Pancreas (tissue), 10 donors: ENCODE data around the gene GSG1L. TPM values are rescaled to one million over a fixed set of nuclear protein-coding genes. Genes with fewer than 3 reads are reported as not detected.

Source experiments
- ATAC-seq, 4 donors: fragments of 200-7000 bp; cut with Tn5 transposase; one replicate each; pipeline versions ENCODE4 v1.8.0 to v1.9.1; 2020; ENCODE audit warnings: mild to moderate bottlenecking in 4 of 4, moderate library complexity in 4 of 4
- DNase-seq, 6 donors: peaks; one replicate each; pipeline ENCODE4 v3.0.0-alpha.2; 2020
- FAIRE-seq: peaks from 2 replicates; lab custom pipeline; 2012; peaks lifted over from hg19 to GRCh38; lab: Jason Lieb, UNC
- H3K27ac ChIP-seq, 4 donors: fragments of 200-600 bp; sonication (generic); 1 replicate in 3 of 4; 2 replicates in 1 of 4; pipeline versions ENCODE4 v1.5.0 to v1.8.0; 2020
- H3K27me3 ChIP-seq, 4 donors: fragments of 200-600 bp; one replicate each; pipeline ENCODE4 v1.8.0; 2021
- H3K36me3 ChIP-seq, 3 donors: fragments of 200-600 bp; sonication (generic) in 1 of 3; one replicate each; pipeline versions ENCODE4 v1.5.0 to v1.8.0; 2020 to 2021
- H3K4me1 ChIP-seq, 3 donors: fragments of 200-600 bp; one replicate each; pipeline ENCODE4 v1.8.0; 2021
- H3K4me3 ChIP-seq, 4 donors: fragments of 200-600 bp; sonication (generic) in 2 of 4; one replicate each; pipeline versions ENCODE4 v1.5.0 to v1.8.0; 2020 to 2021
- H3K9me3 ChIP-seq, 4 donors: fragments of 200-600 bp; one replicate each; pipeline ENCODE4 v1.8.0; 2021
- CTCF ChIP-seq, 4 donors: fragments of 200-600 bp; sonication (generic) in 3 of 4; IDR thresholded peaks; one replicate each; pipeline versions ENCODE4 v1.5.0 to v1.8.0; 2021; ENCODE audit warnings: antibody characterized with exemption in 4 of 4
- WGBS, 2 donors: extraction: QIAGEN DNeasy Blood & Tissue Kit; methylation state at CpG; one replicate each; pipeline ENCODE4 v1.1.7; 2013; 5-methylcytosine and 5-hydroxymethylcytosine counted together
- intact Hi-C, 3 donors: fragments of 100-400 bp; cut with DNase I; formaldehyde crosslinking; loops; one replicate each; pipeline versions ENCODE4 v1.11.1 to v1.14.2; 2022
- polyA plus RNA-seq, 2 donors: library from polyadenylated mRNA; stranded (reverse); fragments of 200-250 nt; gene quantifications; one replicate each; pipeline ENCODE4 v1.2.3, GENCODE V29; 2013
- total RNA-seq, 6 donors: library from RNA; stranded (reverse); fragmentation: NEBNext Ultra II Directional in 4 of 6; extraction: Animal tissue kit (Norgen Biotek cat#: 25700) in 4 of 6; gene quantifications; one replicate each; pipeline versions ENCODE4 v1.2.1 to v1.2.4, GENCODE V29; 2021 to 2023
- donor health status: healthy with polysubstance abuse.
- donor health status: DM: no; HTN: no; CAD: no; lungs with moderate emphysema.
- donor health status: DM: no; HTN: no; CAD: no.
- donor health status: control.
- donor health status: control.
- donor health status: Bipolar disorder and iron deficiency.
- donor health status: DM: yes; HTN: yes; CAD: no.
- donor health status: DM: no; HTN: no; CAD: no.
- donor health status: DM: no; HTN: no; CAD: no.
- donor health status: DM: yes; HTN: yes; CAD: no.

Gene GSG1L
- total and polyA plus RNA-seq, 8 donors = 0.02 to 0.12 TPM; not detected in 6

- Histone ChIP-seq H3K27me3 (no peaks in the 10 kb centered on the region), H3K4me1 (no peaks in the 10 kb centered on the region), H3K36me3 (no peaks in the 10 kb centered on the region), H3K4me3 (no peak overlapping the region), H3K27ac (no peak overlapping the region), H3K9me3 (no peaks in the 10 kb centered on the region)
- ATAC-seq (no peak), FAIRE-seq (no peak), DNase-seq (no peak)
- TF ChIP-seq CTCF (IDR thresholded peaks at IDR 0.05) = no peak
- intact Hi-C loops = no loop called here
- WGBS, 2 donors = 71 to 81% methylated on average over 17 of the region's 17 CpGs
Measured at GRCh38 chr16:27960619-27961295, 102.8 kb downstream of the GSG1L start.

GRCh38 chr16:27959914-27960313 lies 103.6 kb downstream of the GSG1L start:
- Histone ChIP-seq H3K27me3 (no peaks in the 10 kb centered on the region), H3K36me3 (no peaks in the 10 kb centered on the region), H3K4me1 (no peaks in the 10 kb centered on the region), H3K27ac (no peak overlapping the region), H3K9me3 (no peaks in the 10 kb centered on the region), H3K4me3 (no peak overlapping the region)
- TF ChIP-seq CTCF (IDR thresholded peaks at IDR 0.05) = no peak
- FAIRE-seq (no peak), ATAC-seq (no peak), DNase-seq (no peak)
- intact Hi-C loops = no loop called here
- 16 to 22% methylated on average over 4 of the region's 4 CpGs for WGBS, 2 donors

GRCh38 chr16:27954191-27954590 lies 109.3 kb downstream of the GSG1L start:
- intact Hi-C loops = no loop called here
- no peak for FAIRE-seq

GRCh38 chr16:27952811-27953210 lies 110.7 kb downstream of the GSG1L start:
- intact Hi-C loops = no loop called here
- DNase-seq (no peak), FAIRE-seq (no peak), ATAC-seq (no peak)
- 57% methylated on average over 3 of the region's 3 CpGs for WGBS, 2 donors
- no peaks in the 10 kb centered on the region for H3K9me3 ChIP-seq
- H3K27me3 ChIP-seq = no peaks in the 10 kb centered on the region
- no peaks in the 10 kb centered on the region for H3K36me3 ChIP-seq
- no peaks in the 10 kb centered on the region for H3K4me1 ChIP-seq
- TF ChIP-seq CTCF (IDR thresholded peaks at IDR 0.05) = no peak
- no peak overlapping the region for H3K4me3 ChIP-seq
- H3K27ac ChIP-seq = no peak overlapping the region

More at GRCh38 chr16:27954191-27954590, 109.3 kb downstream of the GSG1L start:
- Histone ChIP-seq H3K4me3 (no peak overlapping the region), H3K27me3 (no peaks in the 10 kb centered on the region), H3K36me3 (no peaks in the 10 kb centered on the region), H3K4me1 (no peaks in the 10 kb centered on the region), H3K27ac (no peak overlapping the region), H3K9me3 (no peaks in the 10 kb centered on the region)
- WGBS, 2 donors = 69 to 76% methylated on average over 3 of the region's 3 CpGs
- TF ChIP-seq CTCF (IDR thresholded peaks at IDR 0.05) = no peak
- no peak for ATAC-seq
- DNase-seq = no peak

- DNase-seq (no peak), FAIRE-seq (no peak), ATAC-seq (no peak)
- no peak for TF ChIP-seq CTCF (IDR thresholded peaks at IDR 0.05)
- intact Hi-C loops = no loop called here
- Histone ChIP-seq H3K27me3 (no peaks in the 10 kb centered on the region), H3K9me3 (no peaks in the 10 kb centered on the region), H3K4me1 (no peaks in the 10 kb centered on the region), H3K27ac (no peak overlapping the region), H3K36me3 (no peaks in the 10 kb centered on the region), H3K4me3 (no peak overlapping the region)
- 46 to 63% methylated on average over 7 of the region's 7 CpGs for WGBS, 2 donors
Measured at GRCh38 chr16:27951489-27952120, 111.9 kb downstream of the GSG1L start.
